ENCODE measurements around the gene UCK2.

DNA sequence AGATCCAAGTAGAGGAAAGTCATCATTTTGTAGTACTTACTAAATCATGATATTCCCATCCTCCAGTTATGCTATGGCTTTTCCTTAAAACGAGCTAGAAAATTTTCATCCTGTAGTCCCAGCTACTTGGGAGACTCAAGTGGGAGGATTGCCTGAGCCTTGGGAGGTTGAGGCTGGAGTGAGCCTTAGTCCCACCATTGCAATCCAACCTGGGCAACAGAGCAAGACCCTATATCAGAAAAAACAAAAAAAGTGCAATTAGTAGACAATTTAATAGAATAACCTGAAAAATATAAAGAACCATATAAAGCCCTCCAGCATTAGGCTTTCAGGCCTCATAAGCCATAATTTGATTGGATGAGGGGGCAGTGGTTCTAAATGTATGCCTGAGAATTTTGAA, 6.8 kb downstream of the UCK2 start:
- TF ChIP-seq RAD21 (IDR thresholded peaks at IDR 0.05; ENCODE audit: low read depth), result no peak
- TF ChIP-seq TAF1 (IDR thresholded peaks at IDR 0.05; ENCODE audit: low read depth), result no peak
- TF ChIP-seq EP300 (IDR thresholded peaks at IDR 0.05; ENCODE audit: borderline replicate concordance), result no peak
- TF ChIP-seq TEAD4 (IDR thresholded peaks at IDR 0.05), result no peak
- TF ChIP-seq EGR1 (IDR thresholded peaks at IDR 0.05), result no peak
- TF ChIP-seq NFIC (IDR thresholded peaks at IDR 0.05), result no peak
- no peak for TF ChIP-seq TCF12 (IDR thresholded peaks at IDR 0.05; ENCODE audit: low read depth)
- TF ChIP-seq CREB1 (IDR thresholded peaks at IDR 0.05; ENCODE audit: low read depth), result no peak
